Stimulated activated CD4-positive, alpha-beta T cell treated with anti-CD3 and anti-CD28 coated beads, TNF-alpha, amount 100 ng/mL, for 1 hour (primary cell): Measurements from ENCODE around the gene GSC2.

Source experiments
- DNase-seq, 3 donors: peaks; one replicate each; pipeline ENCODE4 v3.0.0-alpha.2; 2020; ENCODE audit warnings: low read depth in 3 of 3, low spot score in 1 of 3

GSC2 gene

DNA sequence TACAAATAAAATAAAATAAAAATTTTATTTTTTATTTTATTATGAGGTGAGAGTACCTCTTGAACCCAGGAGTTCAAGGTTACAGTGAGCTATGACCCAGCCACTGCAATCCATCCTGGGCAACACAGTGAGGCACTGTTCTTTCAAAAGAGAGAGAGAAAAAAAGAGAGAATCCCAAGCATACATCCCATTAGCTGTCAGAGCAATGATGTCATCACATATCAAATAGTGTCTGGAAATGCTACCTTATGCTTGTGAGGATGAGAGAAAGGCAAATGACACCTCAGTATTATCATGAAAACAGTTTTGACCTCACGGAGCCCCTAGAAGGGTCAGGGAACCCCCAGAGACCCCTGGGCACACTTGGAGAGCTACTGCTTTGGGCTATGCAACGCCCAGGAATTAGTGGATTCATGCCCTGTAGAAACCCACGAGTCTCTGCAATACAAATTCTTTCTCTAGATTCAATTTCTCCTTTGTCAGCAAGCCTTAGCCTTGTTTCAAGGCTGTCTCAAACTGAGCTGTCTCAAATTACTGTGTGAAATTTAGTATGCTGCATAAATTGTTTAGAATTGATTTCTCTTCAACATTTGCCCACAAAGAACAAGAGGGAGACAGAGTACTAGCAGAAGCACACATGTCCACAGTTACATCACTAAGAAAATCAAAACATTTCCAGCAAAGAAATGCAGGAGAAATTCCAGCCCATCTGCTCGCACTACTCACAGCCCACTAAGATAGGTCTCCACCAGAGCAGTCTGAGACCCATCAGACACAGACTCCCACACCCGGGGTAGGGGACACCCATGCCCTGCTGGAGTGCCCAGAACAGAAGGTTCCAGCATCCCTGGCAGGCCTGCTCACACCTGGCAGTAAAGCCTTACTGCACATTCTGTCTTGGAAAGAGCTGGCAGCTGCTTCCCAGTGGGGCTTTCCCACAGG, 45.9 kb downstream of the GSC2 start:
- DNase-seq = no peak

DNA sequence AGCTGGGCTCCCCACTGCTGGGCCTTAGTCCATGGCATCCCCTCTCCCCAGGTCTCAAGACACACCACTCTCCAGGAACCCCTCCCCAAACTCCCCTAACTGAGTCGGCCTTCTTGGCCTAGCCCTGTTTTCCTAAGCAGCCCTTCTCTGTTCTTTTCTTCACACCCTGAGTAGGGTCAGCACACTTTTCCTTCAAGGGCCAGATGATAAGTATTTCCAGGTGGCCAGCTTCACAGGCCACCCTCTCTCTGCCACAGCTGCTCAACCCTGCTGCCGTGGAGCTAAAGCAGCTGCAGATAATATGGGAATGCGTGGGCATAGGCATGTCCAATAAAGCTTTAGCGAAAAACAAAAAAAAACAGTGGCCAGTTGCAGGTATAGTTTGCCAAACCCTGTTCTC, 51.9 kb downstream of the GSC2 start:
- no peak for DNase-seq

DNA sequence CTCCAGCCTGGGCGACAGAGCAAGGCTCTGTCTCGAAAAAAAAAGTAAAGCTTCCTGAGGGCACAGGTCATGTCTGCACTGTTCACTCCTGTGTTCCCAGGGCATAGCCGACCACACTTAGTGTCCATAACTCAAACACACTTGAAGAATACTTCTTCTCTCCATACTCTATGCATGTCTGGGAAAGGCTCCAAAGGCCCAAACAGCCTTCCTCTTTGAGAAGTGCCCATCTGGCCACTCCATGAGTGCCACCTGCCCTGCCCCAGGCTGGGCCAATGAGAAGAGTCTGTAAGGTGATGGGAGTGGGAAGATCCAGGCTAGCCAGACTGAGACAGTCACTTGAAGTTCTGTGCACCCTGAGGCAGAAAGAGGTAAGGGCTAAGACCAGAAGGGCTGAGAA, 52.6 kb downstream of the GSC2 start:
- DNase-seq = no peak
